GM21367 (cell line): Measurements from ENCODE around the gene GSDME.

Experiments
- ATAC-seq: cut with Tn5 transposase; IDR thresholded peaks from one replicate; pipeline ENCODE4 v1.9.1; 2021; ENCODE audit not compliant: unreplicated experiment

Gene GSDME

DNA sequence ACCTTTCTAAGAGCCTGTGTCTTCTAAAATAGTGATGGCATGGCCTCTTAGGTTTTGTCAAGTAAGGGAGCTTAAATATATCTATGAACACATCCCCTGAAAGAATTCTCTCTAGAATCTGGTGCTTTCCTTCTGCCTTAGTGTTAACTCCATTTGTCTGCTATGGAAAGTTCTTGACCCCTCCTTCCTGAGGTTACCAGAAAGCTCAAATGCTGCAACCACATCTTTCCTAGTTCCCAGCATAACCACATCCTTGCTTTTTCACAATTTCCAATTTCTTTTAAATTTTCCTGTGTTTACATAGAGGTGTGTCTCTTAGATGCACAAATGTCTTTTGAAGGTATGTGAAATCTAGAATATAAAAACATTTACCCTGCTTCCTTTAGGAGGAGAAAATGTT is 16.4 kb upstream of the GSDME start:
- ATAC-seq: no peak

DNA sequence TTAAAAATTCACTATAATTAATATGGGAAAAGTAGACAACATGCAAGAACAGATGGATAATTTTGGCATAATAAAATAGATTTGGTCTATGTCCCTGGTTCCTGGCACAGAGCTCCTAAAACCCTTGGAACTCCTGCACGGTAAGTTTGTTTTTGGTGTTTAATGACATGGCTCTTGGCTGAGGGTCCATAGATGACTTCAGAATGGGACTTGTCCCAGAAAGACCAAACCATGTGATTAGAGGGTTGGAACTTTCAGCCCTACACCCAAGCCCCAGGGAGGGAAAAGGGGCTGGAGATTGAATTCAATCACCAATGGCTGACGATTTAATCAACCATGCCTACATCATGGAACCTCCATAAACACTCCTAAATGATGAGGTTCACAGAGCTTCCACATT is 12.6 kb upstream of the GSDME start:
- no peak for ATAC-seq

DNA sequence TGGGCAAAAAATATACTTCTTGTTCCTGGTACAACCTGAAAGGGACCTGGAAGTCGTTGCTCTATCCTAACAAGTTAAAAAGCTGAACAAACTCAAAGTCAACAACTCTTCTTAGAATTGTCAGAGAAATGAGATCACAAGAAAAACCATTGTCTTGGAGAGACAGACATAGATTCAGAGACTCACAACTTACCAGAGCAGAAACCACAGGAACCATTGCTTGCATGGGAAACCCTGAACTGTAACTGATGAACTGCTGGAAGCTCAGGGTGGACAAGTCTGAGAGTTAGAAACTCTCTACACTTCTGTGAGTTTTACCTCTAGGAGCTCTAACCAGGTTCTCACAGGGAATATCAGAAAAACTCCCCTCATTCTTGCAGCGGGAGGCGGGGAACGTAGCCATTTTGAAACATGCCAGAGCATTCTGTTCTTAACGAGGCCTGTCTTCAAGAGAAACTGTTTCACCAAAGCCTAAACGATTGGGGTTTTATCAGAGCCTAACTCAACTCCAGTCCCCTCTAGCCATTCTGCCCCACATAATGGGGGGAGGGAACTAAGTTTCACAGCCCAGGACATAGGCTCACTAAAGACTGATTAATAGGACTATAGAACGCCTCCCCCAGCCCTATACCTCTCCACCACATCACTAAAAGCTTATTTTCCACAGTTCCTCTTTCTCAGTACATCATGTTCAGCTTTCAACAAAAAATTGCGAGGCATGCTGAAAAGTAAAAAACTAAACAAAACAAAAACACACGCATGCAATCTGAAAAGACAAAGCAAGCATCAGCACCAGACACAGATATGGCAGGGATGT is 12.0 kb upstream of the GSDME start:
- ATAC-seq: no peak

DNA sequence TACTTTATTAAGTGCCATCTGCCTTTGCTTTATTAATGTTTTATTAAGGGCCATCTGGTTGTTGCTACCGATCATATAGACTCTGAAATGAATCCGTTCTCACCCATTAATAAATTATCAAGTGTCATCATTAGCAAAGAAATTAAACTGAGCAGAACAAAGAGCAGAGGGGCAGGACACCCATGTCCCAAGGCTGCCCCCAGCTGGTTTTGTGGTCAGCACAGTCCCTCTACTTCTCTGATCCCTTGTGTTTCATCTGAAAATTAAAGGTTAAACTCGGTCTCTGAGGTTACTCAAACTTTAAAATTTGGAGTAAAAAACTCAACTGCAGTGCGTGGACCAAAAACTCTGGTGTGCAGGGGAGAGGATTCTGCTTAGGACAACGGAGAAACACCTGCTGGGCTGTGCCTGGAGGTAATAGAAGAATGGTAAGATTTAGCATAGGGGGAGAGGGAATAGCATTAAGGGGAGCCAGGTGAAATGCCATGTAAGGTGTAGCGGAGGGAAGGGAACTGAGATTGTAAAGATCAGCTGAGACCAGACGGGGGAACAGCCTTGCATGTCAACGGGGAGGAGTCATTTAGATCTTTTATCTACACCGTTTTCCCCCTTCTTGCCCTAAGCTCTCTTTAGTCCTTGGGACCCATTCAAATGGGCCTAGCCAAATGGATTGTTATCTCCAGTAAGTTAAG is 10.8 kb upstream of the GSDME start:
- no peak for ATAC-seq

DNA sequence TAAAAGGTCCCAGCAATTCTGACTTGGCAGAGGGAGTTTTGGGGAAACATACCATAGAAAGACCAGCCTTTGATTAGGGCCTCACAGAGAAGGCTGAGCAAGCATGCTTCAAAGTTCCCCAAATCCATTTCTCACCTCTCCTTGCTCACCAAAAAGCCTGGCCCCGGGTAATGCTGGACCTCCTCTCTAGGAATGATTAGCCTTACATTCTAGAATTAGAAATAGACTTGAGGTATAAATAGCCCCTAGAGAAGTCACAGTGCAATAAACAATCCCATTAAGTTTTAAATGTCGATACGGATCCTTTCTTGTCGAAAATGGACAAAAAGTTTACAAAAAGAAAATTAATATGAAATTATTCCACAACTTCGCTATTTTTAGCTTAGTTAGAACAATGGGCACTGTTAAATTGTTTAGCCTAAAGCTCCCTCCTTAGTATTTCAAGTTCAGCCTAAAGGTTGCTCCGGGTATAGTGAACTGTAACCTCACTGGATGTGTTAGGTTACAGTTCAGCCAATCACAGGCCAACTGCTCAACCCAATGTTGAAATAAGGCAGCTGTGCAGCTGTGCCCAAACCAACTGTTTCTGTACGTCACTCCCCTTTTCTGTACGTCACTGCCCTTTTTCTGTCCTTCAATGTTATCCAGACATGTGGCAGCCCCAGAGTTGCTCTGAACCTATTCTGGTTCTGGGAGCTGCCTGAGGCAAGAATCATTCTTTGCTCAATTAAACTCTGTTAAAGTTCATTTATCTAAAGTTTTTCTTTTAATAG is 7.9 kb upstream of the GSDME start:
- no peak for ATAC-seq

DNA sequence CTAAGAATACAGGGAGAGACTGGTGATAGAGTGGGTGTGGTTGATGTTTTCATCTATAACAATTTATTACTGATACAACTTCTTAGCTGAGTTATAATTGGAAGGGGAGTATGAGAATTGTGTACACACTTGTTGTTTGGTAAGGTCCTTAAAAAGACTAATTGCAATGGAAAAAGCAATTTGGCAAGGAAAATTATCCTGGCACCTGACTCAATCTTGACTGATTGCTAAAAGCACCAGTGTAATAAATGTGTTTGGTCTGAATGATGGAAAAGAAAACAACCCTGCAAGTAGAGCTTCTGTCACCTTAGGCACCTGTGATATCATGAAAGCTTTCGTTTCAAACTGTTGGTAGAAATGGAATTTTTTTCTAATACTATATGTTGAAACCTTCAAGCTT is 6.7 kb upstream of the GSDME start:
- ATAC-seq: no peak

DNA sequence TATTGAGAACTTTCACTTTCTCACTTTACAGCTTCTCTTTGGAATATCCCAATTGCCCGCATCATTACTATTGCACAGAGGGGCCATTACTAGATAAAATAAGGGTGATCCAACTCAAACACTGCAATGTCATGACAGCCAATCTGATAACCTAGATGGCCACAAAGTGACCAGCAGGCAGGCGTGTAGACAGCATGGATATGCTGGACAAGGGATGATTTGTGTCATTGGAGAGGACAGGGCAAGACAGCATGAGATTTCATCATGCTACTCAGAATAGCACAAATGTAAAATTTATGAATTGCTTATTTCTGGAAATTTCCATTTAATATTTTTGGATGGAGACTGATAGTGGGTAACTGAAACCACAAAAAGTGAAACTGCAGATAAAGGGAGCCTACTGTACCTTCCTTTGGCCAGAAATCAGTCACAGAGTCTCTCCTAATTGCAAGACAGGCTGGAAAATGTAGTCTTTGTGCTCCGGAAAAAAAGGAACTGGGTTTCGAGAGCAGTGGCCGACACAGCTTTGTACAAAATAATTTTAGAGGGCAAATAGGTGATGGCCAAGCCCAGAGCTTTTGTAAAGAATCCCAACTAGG is 6.1 kb upstream of the GSDME start:
- ATAC-seq: no peak

DNA sequence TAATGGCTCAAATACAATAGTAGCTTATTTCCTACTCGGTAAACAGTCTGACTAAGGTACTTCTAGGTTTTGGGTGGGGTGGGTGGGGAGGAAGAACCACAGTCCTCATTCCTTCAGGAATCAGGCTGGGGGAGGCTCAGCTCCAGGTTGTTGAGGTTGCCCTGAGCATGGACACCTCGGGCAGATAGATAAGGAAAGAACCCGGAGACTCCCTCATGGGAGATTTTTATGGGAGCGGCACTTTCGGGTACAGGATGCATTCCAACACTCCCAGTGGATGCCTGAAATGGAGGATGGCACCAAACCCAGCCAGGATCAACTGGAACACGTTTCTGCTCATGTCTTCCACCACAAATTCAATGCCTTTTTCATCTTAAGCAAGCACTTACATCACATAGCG is 5.5 kb upstream of the GSDME start:
- ATAC-seq: no peak

DNA sequence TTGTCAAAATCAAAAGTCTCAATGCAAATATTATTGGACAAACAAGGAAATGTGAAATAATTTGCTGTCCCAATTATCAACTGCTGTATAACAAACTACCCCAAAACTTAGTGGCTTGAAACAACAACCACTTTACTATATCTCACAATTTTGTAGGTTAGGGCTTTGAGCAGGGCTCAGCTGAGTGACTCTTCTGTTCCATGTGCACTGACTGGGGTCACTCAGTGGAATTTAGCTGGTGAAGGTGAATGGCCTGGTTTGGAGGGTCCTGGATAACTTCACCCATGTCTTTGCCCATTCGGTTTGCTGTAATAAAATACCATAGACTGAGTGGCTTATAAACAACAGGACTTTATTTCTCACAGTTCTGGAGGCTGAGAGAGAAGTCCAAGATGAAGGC is 3.7 kb upstream of the GSDME start:
- ATAC-seq: no peak

DNA sequence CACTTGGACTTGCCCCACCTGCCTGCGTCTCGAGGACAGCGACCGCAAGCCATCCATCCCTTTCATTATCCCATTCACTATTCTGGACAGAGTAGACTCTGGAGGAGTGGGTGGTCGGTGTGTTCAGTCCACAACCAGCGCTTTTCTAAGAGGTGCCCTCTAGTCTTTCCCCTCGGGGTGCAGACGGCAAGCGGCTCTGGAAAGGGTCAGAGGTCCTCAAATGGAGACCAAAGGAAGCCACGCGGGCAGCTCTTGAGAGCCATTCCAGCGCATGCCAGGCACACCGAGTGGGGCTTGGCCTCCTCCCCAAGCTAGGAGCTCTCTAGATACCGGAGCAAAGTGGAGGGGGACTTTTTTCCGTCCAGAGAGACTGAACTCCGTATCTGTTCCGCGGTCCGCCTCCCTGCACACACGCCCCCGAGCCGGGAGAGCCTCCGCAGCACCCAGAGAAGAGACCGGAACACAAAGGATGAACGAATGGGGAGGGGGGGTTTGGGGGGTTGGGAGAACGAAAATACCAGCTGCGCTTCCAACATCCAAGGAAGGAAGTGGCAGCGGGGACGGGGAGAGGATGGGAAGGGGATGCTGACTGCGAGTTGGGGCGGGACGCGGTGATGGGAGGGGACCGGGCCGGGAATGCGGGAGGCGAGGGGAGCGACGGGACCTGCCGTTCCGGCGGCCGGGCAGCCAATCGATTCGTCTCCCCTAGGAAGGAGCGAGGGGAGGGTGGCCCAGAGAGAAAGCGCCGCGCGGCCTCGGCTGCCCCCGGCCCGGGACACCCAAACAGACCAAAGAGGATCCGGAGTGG is 515 bp downstream of the GSDME start:
- ATAC-seq: no peak

DNA sequence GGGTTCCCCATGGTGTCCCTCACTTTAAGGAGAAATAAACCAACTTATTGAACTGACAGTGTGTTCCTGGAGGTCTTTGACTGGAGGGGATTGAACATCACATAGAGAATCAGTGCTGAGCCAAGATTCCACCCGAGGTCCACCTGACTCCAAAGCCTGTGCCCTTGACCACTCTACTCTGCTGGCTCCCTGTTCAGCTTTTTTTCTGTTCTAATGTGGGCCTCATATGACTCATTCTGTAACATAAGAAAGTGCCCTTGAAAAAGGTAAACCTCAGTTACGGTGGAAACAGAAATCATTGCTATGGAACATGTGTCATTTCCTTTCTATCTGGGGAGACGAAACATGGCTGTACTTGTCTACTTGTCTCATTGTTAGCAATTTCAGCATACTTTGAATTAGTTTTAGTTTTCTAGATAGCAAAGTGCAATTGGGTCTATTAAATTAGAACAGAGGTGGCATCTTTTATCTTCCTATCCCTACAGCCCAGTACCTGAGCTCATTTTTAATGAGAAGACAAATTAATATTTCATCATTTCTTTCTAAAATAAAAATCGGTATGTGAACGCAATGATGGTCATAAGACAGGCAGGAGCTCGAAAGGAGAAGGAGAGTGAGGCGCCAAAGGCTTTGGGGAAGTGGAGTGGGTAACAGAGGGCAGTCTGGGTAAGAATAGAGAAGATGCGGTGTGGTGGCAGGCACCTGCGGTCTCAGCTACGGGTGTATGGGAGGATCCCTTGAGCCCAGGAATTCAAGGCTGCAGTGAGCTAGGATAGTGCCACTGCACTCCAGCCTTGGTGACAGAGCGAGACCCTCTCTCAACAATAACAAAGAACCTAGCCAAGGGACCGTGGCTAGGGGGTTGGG is 1.5 kb downstream of the GSDME start:
- peak; percentile 68 for ATAC-seq

DNA sequence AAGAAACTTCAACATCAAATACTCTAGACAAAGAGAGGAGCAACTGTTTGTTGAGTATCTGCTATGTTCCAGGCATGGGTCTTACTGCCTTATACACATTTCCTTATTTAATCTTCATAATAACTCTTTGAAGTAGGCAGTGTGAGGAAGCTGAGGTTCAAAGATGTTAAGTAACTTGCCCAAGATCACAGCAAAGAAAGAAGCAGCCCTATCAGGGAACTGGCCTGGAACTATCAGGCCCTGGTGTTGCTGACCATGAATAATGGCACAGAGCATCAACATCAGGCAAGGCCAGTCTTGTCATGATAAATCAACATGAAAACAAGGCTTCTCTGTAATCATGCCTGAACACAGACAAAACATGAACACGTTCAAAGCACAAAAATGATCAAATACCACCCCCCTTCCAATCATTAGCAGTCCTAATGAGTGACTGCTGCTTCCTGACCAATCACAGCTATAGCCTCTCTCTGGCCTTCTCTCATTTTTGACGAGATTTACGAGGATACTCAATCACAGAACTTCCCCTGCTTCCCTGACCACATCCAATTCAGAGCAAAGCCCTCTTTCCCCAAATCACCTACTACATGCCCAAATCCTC is 2.3 kb downstream of the GSDME start:
- ATAC-seq: no peak

DNA sequence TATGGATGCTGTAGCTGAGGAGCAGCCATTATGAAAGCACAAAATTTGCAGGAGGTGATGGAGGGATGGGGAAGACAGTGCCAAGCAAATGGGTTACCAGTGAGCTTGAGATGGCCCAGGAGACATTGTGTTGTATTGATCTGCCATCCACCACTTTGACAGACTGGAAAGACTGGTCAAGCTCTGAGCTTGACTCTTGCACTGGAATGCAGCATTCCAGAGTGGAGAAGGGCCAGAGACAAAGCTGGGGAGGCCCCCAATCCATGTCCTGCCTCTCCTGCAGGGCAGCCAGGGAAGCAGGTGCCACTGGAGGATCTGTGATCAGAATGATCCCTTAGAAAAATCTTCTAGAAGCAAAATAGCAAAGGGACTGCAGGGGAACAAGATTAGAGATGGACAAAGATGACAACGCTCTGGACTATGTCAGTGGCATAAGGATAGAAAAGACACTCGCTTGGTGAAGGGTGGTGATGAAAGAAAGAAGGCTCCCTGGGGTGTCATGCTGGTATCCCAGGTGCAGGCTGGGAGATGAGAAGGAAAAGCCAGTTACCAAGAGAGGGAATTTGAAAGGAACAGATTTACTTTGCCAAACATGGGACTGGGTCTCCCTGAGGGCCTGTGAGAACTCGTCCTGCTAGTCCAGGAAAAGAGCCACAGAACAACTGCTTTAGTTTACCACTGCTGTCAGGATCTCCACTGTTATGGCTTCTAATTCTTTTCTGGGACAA is 5.0 kb downstream of the GSDME start:
- no peak for ATAC-seq

DNA sequence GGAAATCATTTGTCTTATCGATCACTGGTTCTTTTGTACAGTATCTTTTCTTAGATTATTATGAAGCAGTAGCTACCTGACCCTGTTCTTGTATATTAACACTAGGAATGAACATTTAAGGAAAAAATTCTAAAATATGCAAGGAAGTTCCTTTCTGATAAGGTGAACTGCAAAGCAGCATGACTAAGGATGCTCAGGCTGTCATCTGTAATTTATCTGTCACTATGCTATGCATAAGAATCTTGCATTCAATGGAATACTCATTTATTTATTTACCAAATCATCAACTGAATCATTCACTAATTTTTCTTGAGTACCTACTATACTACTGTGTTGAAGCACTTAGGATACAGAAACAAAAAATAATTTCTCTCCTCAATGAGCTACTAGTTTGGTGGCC is 5.8 kb downstream of the GSDME start:
- no peak for ATAC-seq

DNA sequence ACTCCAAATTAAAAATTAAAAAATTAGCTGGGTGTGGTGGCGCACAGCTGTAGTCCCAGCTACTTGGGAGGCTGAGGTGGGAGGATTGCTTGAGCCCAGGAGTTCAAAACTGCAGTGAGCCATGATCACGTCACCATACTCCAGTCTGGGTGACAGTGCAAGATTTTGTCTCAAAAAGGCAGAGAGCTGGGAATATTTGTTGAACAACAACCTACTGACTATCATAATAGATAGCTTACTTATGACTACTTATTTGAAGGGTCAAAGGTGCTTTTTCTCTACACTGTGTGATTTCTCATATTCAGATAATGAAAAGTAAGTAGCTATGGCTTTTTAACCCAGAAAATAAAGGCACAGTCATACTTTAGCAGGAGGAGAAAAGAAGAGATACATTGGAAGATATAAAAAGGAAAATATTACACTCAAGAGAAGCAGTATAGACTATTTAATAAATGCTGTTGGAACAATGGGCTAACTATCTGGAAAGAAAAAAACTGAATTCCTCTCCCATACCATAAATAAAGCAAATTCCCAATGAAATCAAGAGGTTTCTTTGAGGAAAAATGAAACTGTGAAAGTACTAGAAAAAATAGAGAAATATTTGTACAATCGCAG is 6.7 kb downstream of the GSDME start:
- no peak for ATAC-seq

DNA sequence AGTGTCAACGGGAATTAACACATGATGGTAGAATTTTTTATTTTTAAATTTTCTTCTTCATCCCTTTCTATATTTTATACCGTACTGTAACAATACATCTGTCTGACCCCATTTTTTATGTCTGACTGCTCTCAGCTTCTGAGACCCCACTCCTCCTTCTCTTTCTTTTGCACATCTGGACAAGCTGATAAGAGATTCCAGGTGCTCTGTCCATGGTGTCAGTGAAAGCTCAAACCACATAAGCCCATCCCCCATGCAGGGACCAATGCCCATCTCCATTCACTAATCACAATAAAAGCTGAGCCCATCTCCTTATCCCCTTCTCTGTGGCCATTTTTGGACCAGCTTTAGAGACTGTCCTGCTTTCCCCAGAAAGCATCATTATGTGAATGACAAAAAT is 8.7 kb downstream of the GSDME start:
- ATAC-seq: no peak

DNA sequence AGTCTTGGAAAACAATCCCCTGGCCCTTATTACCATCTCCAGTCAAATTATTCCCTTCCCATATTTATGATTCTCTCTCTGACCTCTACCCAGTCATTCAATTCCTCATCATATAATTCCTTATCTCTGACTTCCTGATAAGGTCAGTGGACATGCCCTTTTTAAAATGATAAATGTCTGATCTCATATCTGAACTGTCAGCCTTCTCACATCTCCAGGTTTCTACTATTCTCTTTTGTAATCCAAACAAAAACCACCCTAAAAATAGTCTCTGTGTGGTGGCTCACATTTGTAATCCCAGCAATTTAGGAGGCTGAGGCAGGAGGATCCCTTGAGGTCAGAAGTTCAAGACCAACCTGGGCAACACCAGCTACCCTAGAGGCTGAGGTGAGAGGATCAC is 11.9 kb downstream of the GSDME start:
- no peak for ATAC-seq

DNA sequence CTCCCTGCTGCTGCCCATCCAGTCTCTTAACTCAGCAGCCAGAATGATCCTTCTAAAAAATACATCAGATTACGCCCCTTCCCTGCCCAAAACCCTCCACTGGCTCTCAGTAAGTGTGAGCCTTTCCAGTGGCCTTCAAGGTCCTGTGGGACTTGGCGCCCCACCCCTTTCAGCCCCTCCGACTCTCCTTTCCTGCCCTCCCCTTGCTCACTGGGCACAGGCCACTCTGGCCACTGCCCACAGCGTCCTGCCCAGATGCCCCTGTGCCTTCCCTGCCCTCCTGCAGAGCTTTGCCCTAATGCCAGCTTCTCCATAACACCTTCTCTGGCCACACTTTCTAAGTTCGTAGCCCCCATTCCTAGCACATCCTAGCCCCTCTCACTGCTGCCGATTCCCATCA is 13.8 kb downstream of the GSDME start:
- ATAC-seq: no peak
